ENCODE measurements around the gene ATP5F1E.
"Not testable (repeated sequence)": the region's sequence is repeated elsewhere in the genome, so short reads cannot be mapped to it uniquely, and the experiment has no call there.

Gene ATP5F1E

DNA sequence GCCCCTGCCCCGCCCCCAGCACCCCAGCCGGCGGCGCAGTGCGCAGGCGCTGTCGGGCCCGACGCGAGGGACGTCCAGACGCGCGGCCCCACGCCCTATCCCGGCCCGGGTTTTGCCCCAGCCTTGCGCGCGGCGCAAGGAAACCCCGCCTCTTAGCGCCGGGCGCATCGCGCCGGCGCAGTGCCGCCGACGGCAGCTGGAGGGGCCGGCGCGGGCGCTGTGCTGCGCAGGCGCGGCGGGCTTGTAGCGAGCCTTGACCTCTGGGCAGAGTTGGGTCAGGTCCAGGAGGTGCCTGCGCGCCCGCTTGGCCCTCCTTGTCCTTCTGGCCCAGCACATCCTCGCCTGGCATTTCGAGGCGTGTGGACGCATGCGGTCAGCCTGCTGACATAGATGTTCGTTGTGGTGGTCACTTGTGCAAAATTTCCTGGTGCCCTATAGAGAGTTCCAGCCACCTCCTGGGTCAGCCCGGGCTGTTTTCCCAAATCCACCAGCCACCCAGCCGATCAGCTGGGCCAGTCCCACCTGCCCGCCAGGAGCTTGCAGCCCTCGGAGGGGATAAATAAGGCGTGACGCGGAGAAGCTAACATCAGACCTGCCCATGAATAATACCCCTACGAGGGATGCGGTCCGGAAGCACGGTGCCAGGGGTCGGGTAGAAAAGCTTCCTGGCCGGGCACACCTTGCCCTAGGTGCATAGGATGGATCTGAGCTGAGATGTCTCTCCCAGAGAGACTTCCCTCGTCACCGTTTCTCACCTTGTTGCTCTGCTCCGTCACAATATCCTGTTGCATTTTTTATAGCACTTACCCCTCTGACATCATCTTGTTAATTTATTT, 10.9 kb upstream of the ATP5F1E start:
- peak; percentile 71 for DNase-seq (ENCODE audit: low read depth)

DNA sequence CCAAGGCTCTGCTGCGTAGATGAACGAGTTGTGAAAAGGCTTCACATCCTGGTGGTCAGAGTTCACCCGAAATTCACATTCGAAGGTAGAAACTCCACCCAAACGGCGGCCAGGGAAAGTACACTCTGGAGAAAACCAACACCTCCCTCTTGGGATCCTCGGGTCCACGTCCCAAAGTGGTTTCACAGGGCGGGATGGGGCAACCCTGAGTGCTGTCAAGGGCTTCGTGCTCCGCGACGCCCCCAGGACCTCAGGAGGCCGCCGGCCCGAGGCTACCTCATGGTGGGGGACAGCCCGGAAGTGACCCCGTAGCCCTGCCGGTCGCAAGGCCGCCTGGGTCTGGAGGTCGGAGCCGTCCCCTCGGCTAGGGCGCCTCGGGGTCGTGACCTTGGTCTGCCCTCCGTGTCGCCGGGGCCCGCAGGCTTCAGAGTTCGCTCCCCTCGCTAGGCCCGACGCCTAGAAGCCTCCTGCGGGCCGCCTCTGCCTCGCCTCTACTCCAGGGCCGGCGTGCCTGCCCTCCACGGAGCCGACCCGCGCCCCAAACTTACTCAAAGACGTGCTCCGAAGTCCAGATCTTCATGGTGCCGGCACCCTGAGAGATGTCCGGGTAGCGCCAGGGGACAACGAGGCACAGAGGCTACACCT, 10.1 kb upstream of the ATP5F1E start, which contains the start of gene PRELID3B:
Gene PRELID3B, minus strand, starts transcription at position 636 of the 645 bp plus-strand sequence. Its CDS starts 56 bp downstream, at position 580.
- no peak for DNase-seq (ENCODE audit: low read depth)

DNA sequence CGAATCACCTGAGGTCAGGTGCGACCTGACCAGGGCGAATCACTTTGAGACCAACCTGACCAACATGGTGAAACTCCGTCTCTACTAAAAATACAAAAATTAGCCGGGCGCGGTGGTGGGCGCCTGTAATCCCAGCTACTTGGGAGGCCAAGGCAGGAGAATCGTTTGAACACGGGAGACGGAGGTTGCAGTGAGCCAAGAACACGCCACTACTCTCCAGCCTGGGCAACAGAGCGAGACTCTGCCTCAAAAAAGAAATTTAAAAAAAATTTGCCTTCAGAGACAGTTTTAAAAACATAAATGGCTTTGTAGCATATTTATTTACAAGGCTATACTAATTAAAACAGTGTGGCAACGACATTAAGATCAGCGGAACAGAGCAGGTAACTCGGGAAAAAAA, 9.4 kb upstream of the ATP5F1E start:
- DNase-seq (ENCODE audit: low read depth): not testable (repeated sequence)

- no peak for DNase-seq (ENCODE audit: low read depth)
These were observed 8.5 kb upstream of the ATP5F1E start for GRCh38 chr20:59040667-59041066.

GRCh38 chr20:59039233-59039632, 7.1 kb upstream of the ATP5F1E start:
- DNase-seq (ENCODE audit: low read depth): no peak

DNA sequence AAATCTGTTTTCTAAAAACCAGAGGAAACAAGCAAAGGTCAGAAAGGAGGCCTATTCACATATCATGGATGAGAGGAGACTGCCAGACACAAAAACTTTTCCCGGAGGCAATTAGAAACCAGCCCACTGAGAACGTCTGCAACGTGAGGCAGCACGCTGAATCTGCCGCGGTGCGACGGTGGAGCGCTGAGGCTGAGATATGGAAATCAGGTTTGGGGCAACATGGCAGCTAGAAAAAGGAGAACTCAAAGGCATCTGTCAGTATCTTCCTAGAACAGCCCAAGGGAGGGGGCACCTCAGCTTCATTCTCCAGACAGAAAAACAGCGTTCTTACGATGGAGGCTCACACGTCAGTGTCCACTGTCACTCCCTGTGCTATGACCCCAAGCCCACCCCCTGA, 5.3 kb upstream of the ATP5F1E start:
- no peak for DNase-seq (ENCODE audit: low read depth)

DNA sequence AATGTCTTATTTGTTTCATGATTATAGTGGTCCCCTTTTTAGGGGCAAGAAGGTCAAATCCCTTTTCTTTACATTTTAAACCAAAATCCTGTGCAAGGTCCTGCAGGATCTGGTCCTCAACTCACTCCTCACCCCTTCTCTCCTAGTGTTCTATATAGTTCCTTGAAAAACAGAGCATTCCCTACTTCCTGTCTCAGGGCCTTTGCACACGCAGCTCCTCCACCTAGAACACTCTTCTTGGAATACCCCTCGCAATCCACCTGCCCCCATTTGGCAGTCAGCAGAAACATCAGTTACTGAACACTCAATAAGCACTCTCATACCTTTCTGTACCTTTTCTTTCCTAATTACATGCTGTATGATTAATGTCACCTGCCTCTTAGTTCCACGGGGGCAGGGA, 3.2 kb upstream of the ATP5F1E start:
- no peak for DNase-seq (ENCODE audit: low read depth)

DNA sequence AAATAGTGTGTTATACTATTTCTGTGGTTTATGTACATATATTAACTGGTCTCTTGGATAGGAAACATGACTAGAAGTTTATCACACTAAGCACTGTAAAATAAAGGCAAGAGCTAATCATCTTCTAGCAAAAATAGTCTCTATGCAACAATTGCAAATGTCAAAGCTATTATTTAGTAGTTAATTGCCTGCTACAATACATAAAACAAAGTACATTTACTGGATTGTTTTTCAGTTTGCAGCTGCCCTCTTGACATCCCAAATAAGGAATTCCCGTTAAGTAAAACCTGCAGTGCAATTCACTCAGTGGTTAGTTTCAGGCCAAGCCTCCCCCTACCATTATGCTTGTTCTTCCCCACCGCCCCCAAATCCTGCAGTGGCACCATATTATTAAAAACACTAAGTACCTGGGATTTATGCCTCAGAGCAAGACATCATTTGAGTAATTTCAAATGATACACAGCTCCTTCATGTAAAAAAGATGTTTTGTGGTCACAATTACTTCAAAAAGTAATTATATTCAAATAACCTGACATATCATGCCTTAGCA, 1.6 kb upstream of the ATP5F1E start:
- no peak for DNase-seq (ENCODE audit: low read depth)

GRCh38 chr20:59033093-59033492, 958 bp upstream of the ATP5F1E start:
- DNase-seq (ENCODE audit: low read depth): no peak

DNA sequence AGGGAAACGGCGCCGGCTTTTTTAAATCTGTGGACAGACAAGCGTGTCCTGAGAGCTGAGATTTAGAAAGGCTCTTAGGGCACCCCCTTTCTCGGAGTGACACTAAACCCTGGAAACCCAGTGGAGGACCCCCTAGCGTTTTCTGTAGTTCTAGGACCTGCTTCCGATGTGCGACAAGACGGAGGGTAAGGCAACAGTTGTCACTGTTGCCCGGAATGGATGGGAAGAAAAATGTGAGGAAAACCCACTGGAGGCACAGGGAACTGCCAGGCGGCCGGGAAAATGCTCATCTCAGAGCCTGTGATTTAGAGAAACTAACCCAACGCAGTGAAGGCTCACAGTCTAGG, 551 bp upstream of the ATP5F1E start:
- no peak for DNase-seq (ENCODE audit: low read depth)

GRCh38 chr20:59031564-59032022, 542 bp downstream of the ATP5F1E start:
- DNase-seq (ENCODE audit: low read depth): no peak

DNA sequence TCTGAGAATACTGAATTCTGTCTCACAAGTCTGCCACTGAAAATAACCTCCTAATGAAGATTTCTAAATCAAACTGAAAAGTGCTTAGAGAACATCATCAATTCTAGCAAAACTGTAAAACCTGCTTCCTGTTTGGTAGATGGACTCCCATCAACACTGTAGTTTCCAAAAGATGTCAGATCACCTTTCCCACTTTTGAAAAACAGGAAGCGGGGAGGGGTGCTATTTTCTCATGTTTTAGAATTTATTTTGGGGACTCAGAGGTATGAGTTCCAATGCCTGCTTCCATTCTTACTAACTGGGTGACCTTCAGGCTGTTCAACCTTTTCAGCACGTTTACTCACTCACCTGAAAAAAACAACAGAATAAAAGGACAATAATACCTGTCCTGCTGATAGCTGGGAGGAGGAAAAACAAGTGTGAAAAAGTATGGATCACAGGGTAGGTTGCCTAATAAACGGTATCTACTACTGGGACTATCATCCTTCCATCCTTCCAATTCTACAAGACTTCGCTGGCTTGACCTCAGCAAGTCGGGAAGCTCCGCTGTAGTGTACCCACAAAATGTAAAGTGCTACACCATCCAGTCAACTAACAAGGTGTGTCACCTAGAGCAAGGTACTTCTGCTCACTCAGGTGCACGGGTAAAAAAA, 1.1 kb downstream of the ATP5F1E start:
- DNase-seq (ENCODE audit: low read depth): no peak

GRCh38 chr20:59028812-59029211, 3.3 kb downstream of the ATP5F1E start:
- DNase-seq (ENCODE audit: low read depth): no peak

DNA sequence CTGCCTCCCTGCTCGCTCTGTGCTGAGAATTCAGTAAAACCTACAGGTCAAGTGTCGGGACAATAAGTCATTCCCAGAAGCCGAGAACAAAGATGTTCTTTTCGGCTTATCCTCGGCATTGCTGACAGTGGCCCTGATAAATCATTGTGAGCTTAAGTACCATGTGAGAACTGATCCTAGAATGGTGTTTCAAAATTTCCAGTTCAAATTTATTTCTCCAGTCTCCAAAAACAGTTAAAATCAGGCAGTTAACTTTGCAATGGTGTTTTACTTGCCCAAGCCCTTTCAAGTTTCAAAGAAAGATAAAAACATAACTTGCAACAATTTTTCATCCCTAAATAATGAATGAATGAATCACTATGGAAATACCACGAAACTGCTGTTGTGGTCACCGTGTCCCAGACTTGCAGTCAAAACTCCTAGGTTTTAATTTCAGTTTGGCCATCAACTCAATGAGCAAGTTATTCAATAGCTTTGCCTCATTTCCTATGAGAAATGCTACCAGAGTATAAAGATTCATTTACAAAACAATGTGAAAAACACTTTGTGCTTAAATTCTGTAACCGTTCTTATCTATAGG, 4.3 kb downstream of the ATP5F1E start:
- DNase-seq (ENCODE audit: low read depth): no peak

- DNase-seq (ENCODE audit: low read depth): no peak
These were observed 5.0 kb downstream of the ATP5F1E start for GRCh38 chr20:59026904-59027740.

GRCh38 chr20:59025511-59025910, 6.6 kb downstream of the ATP5F1E start:
- no peak for DNase-seq (ENCODE audit: low read depth)

DNA sequence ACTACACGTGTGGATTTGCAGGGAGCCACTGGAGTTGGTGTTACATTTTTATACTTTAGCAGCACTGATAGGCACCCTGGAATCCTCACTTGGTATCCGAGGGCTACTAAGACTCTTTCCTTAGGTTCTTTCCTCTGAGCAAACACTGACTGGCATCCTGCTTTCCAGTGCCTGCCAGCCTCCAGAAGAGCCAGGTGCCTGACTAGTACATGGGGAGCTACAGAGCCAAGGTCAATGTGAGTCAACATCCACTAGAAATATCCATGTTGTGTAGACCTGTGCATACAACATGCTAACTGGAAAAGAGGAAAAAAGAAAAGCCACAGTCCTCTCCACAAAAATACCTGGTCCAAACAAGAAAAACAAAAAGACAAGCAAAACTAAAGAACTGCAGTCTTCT, 7.0 kb downstream of the ATP5F1E start:
- no peak for DNase-seq (ENCODE audit: low read depth)

- DNase-seq (ENCODE audit: low read depth): no peak
These were observed 8.0 kb downstream of the ATP5F1E start for GRCh38 chr20:59024111-59024530.

- no peak for DNase-seq (ENCODE audit: low read depth)
These were observed 8.5 kb downstream of the ATP5F1E start for GRCh38 chr20:59023616-59024015.

GRCh38 chr20:59022754-59023153, 9.4 kb downstream of the ATP5F1E start:
- no peak for DNase-seq (ENCODE audit: low read depth)

GRCh38 chr20:59020938-59021551, 11.1 kb downstream of the ATP5F1E start:
- no peak for DNase-seq (ENCODE audit: low read depth)

All from HS-27A (cell line).